OCI-LY1 (cell line): ENCODE measurements around the gene FLYWCH1.

Experiments used
- H2AFZ ChIP-seq: fragments of 200-600 bp; sonication (generic), shearing (Covaris generic); 2 replicates; pipeline ENCODE4 v1.6.0; 2014; ENCODE audit warnings: antibody characterized with exemption, mild to moderate bottlenecking, low read length
- H3F3A ChIP-seq: fragments of 200-600 bp; sonication (generic), shearing (Covaris generic); 2 replicates; pipeline ENCODE4 v1.6.0; 2014; ENCODE audit warnings: mild to moderate bottlenecking, antibody characterized with exemption, low read length, moderate library complexity; ENCODE audit not compliant: insufficient read depth
- H3K27ac ChIP-seq: fragments of 200-600 bp; sonication (generic); 2 replicates; pipeline ENCODE4 v1.5.1; 2014; ENCODE audit warnings: low read length, mixed run types, mild to moderate bottlenecking, low read depth; ENCODE audit not compliant: poor library complexity, severe bottlenecking
- H3K27me3 ChIP-seq: fragments of 200-600 bp; sonication (generic); 2 replicates; pipeline ENCODE4 v1.6.0; 2014; ENCODE audit warnings: antibody characterized with exemption, mild to moderate bottlenecking, low read length, moderate library complexity; ENCODE audit not compliant: insufficient read depth
- H3K36me3 ChIP-seq: fragments of 200-600 bp; sonication (generic); 2 replicates; pipeline ENCODE4 v1.6.1; 2014; ENCODE audit warnings: mild to moderate bottlenecking, antibody characterized with exemption, low read length, moderate library complexity, mixed read lengths; ENCODE audit not compliant: insufficient read depth
- H3K4me1 ChIP-seq: fragments of 200-600 bp; sonication (generic); 2 replicates; pipeline ENCODE4 v1.5.1; 2014; ENCODE audit warnings: mild to moderate bottlenecking, low read length, moderate library complexity; ENCODE audit not compliant: insufficient read depth, severe bottlenecking
- H3K4me2 ChIP-seq: fragments of 200-600 bp; sonication (generic), shearing (Covaris generic); 2 replicates; pipeline ENCODE4 v1.6.1; 2014; ENCODE audit warnings: low read length
- H3K4me3 ChIP-seq: fragments of 200-600 bp; sonication (generic); 2 replicates; pipeline ENCODE4 v1.5.1; 2014; ENCODE audit warnings: low read length, low read depth, mild to moderate bottlenecking, mixed read lengths; ENCODE audit not compliant: poor library complexity, severe bottlenecking
- H3K79me2 ChIP-seq: fragments of 200-600 bp; shearing (Covaris generic); 2 replicates; pipeline ENCODE4 v1.6.1; 2016; ENCODE audit warnings: mixed run types, low read length, mixed read lengths; ENCODE audit not compliant: insufficient read depth
- H3K9ac ChIP-seq: fragments of 200-600 bp; sonication (generic), shearing (Covaris generic); 2 replicates; pipeline ENCODE4 v1.6.1; 2014; ENCODE audit warnings: mild to moderate bottlenecking, low read length, mixed read lengths
- H3K9me2 ChIP-seq: fragments of 200-600 bp; sonication (generic), shearing (Covaris generic); 2 replicates; pipeline ENCODE4 v1.6.1; 2014; ENCODE audit warnings: low read depth, mild to moderate bottlenecking, low read length, mixed read lengths
- H3K9me3 ChIP-seq: fragments of 200-600 bp; shearing (Covaris generic); 2 replicates; pipeline ENCODE4 v1.6.1; 2014; ENCODE audit warnings: low read length, mixed read lengths
- H4K20me1 ChIP-seq: fragments of 200-600 bp; sonication (generic), shearing (Covaris generic); 2 replicates; pipeline ENCODE4 v1.6.0; 2016; ENCODE audit warnings: mild to moderate bottlenecking, low read length; ENCODE audit not compliant: insufficient read depth
- EZH2 ChIP-seq: fragments of 200-600 bp; sonication (generic), shearing (Covaris generic); IDR thresholded peaks from 2 replicates; pipeline ENCODE4 v1.8.0; 2017; ENCODE audit warnings: borderline replicate concordance, mixed run types, mild to moderate bottlenecking, antibody characterized with exemption, low read length, moderate library complexity, mixed read lengths
- TF ChIP-seq, protein P1 (sequence below): fragments of 200-600 bp; sonication (generic), shearing (Covaris generic); IDR thresholded peaks from 2 replicates; pipeline ENCODE4 v1.5.1; 2017; ENCODE audit warnings: mild to moderate bottlenecking, antibody characterized with exemption, low read length, moderate library complexity, mixed read lengths

The FLYWCH1 gene

DNA sequence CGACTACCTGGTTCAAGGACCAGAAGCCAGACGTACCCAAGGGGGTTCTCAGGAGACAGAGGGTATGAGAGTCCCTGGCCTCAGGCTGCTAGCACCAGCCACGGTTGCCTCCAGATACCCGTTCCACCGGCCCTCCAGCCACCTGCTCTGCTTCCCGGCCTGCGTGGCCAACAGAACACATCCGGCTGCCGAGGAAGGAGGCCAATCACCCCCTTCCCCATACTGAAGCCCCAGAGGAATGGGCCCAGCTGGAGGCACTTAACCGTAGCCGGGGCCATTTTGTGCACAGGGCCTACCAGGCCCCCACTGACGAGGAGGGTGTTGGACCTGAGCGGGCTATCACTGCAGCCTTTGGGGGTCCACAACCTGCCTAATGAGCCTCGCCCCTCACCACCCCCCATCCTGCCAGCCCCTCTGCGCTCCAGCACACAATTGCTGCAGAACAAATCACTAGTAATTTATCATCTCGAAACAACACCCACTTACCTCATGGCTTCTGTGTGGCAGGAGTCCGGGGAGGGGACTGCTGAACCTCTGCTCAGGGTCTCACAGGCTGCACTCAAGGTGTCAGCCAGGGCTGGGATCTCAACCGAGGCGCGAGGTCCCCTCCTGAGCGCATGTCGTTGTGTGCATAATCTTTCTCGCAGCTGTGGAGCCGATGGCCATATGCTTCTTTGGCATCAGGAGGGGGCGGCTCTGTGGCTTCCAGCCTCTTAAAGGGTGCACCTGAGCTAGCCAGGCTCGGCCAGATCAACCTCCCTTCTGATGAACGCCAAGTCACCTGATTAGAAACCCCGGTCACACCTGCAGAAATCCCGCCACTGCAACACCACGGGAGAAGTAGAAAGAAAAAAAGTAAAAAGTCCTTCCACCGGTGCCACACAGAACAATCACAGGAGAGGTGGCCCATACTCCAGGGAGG is 42.2 kb downstream of the FLYWCH1 start:
- TF ChIP-seq, protein P1, sequence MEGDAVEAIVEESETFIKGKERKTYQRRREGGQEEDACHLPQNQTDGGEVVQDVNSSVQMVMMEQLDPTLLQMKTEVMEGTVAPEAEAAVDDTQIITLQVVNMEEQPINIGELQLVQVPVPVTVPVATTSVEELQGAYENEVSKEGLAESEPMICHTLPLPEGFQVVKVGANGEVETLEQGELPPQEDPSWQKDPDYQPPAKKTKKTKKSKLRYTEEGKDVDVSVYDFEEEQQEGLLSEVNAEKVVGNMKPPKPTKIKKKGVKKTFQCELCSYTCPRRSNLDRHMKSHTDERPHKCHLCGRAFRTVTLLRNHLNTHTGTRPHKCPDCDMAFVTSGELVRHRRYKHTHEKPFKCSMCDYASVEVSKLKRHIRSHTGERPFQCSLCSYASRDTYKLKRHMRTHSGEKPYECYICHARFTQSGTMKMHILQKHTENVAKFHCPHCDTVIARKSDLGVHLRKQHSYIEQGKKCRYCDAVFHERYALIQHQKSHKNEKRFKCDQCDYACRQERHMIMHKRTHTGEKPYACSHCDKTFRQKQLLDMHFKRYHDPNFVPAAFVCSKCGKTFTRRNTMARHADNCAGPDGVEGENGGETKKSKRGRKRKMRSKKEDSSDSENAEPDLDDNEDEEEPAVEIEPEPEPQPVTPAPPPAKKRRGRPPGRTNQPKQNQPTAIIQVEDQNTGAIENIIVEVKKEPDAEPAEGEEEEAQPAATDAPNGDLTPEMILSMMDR = no peak
- TF ChIP-seq EZH2 = no peak
- peak overlapping the region; percentile 9; the same call in 1 of the 2 replicates for H3K4me2 ChIP-seq
- H3K9ac ChIP-seq = no peak overlapping the region
- H3K9me2 ChIP-seq = no peaks in the 10 kb centered on the region
- H3K27ac ChIP-seq = no peak overlapping the region
- H3K4me3 ChIP-seq = no peak overlapping the region
- no peaks in the 10 kb centered on the region for H3K9me3 ChIP-seq
- no peaks in the 10 kb centered on the region for H4K20me1 ChIP-seq
- no peaks in the 10 kb centered on the region for H3F3A ChIP-seq
- H3K4me1 ChIP-seq = peaks cover 16% of the 10 kb centered on the region
- no peak overlapping the region for H2AFZ ChIP-seq
- peaks cover 8% of the 10 kb centered on the region for H3K27me3 ChIP-seq
- no peaks in the 10 kb centered on the region for H3K79me2 ChIP-seq
- H3K36me3 ChIP-seq = no peaks in the 10 kb centered on the region

DNA sequence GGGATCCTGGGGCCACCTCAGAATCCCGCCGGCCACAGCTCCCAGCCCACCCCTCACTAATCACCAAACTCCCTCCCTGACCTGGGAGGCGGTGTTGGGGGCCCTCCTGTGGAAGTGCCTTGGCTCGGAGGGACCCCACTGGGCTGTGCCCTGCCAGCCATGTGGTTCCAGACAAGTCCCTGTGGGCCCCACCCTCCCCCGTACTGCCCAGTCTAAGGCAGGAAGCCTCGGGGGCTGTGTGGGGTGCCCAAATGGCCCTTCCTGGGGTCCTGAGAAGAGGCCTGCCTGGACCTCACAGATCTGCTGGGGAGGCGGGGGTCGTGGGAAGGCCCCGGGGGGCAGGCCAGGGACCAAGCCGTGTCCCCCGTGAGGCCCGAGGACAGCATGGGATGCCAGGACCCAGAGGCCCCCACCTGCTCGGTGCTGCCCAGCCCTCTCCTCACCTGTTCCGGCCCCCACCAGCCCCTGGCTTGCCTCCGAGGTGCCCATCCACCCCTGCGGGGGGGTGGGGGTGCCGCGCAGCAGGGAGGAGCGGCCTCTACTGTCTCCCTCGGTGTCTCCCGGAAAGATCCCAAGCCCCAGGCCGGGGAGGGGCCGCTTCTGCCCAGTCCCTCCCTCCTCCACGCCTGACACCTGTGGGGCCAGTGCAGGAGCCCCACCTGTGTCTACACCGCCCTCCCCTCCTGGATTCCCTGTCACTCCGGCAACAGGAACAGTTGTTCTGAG is 43.1 kb downstream of the FLYWCH1 start:
- H3K4me1 ChIP-seq = peaks cover 16% of the 10 kb centered on the region

DNA sequence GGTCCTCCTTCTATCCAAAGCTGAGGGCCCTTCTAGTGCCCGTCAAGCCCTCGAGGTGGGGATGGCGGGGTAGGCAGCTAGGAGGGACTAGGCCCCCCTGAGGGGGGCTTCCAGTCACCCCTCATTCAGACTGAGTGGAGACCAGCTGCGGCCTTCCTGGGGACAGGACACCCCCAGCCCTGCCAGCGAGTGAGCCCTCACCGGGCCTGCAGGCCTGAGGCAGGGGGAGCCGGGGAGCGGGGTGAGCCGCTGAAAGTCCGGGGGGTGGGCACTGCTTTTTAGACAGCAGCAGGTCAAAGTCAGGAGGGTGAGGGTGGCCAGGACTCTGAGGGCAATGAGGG is 43.7 kb downstream of the FLYWCH1 start:
- Histone ChIP-seq H3K9me2 (no peaks in the 10 kb centered on the region), H2AFZ (no peak overlapping the region), H3F3A (no peaks in the 10 kb centered on the region), H3K79me2 (no peaks in the 10 kb centered on the region), H3K36me3 (no peaks in the 10 kb centered on the region), H3K9ac (no peak overlapping the region), H4K20me1 (no peaks in the 10 kb centered on the region), H3K27me3 (peaks cover 8% of the 10 kb centered on the region), H3K4me3 (no peak overlapping the region), H3K4me2 (no peak overlapping the region), H3K9me3 (no peaks in the 10 kb centered on the region), H3K27ac (no peak overlapping the region), H3K4me1 (peaks cover 16% of the 10 kb centered on the region)
- TF ChIP-seq, protein P1 = no peak
- no peak for TF ChIP-seq EZH2

More for the DNA sequence above, 43.1 kb downstream of the FLYWCH1 start:
- TF ChIP-seq, protein P1 = no peak
- no peak for TF ChIP-seq EZH2
- no peaks in the 10 kb centered on the region for H3K9me3 ChIP-seq
- no peaks in the 10 kb centered on the region for H3K79me2 ChIP-seq
- H3K4me2 ChIP-seq = no peak overlapping the region
- H4K20me1 ChIP-seq = no peaks in the 10 kb centered on the region
- H3K27ac ChIP-seq = no peak overlapping the region
- H3K36me3 ChIP-seq = no peaks in the 10 kb centered on the region
- no peak overlapping the region for H3K9ac ChIP-seq
- no peaks in the 10 kb centered on the region for H3K9me2 ChIP-seq
- H3K27me3 ChIP-seq = peaks cover 8% of the 10 kb centered on the region
- H2AFZ ChIP-seq = no peak overlapping the region
- no peaks in the 10 kb centered on the region for H3F3A ChIP-seq
- no peak overlapping the region for H3K4me3 ChIP-seq
